IMR-90 (cell line): Measurements from ENCODE around the gene TMEM247. TPM values are rescaled to one million over a fixed set of nuclear protein-coding genes. Genes with fewer than 3 reads are reported as not detected.
A peak's percentile ranks its signal among the peaks of the same experiment; 100 is the strongest.

Source experiments
- ATAC-seq: fragments of 200-7000 bp; cut with Tn5 transposase; 2 replicates; pipeline ENCODE4 v1.9.1; 2020; ENCODE audit warnings: low read depth, mild to moderate bottlenecking, moderate library complexity
- BruUV-seq: library from RNA; stranded (reverse); fragments of 400-500 nt; replicated peaks from 2 replicates; lab custom pipeline; 2021; lab: Mats Ljungman, UMichigan
- CTCF ChIA-PET: fragments of 300-600 bp; formaldehyde crosslinking; extraction: SDS; loops from one replicate; lab custom pipeline; 2021; ENCODE audit warnings: antibody characterized with exemption; lab: Yijun Ruan, JAX
- POLR2A ChIA-PET: fragments of 300-600 bp; sonication (Branson Sonifier 250); formaldehyde crosslinking; loops from one replicate; lab custom pipeline; 2022; ENCODE audit warnings: antibody characterized with exemption; ENCODE audit not compliant: unreplicated experiment; lab: Charles Lee
- DNase-seq: peaks from one replicate; pipeline ENCODE4 v3.0.0; 2013
- H2AFZ ChIP-seq: replicated peaks from 2 replicates; pipeline ENCODE3; 2013; ENCODE audit warnings: low read length, mild to moderate bottlenecking; ENCODE audit not compliant: poor library complexity
- H2AK5ac ChIP-seq: 2 replicates; pipeline ENCODE4 v1.6.1; 2013; ENCODE audit warnings: low read depth, low read length, inconsistent platforms
- H2AK9ac ChIP-seq: replicated peaks from 2 replicates; pipeline ENCODE3; 2013; ENCODE audit warnings: mild to moderate bottlenecking, low read depth, low read length, moderate library complexity; ENCODE audit not compliant: poor library complexity
- H2BK120ac ChIP-seq: 2 replicates; pipeline ENCODE4 v1.6.1; 2013; ENCODE audit warnings: low read depth, low read length, inconsistent platforms
- H2BK15ac ChIP-seq: 3 replicates; pipeline ENCODE4 v1.6.1; 2013; ENCODE audit warnings: low read depth, low read length, inconsistent platforms
- H2BK20ac ChIP-seq: 2 replicates; pipeline ENCODE4 v1.6.1; 2013; ENCODE audit warnings: low read depth, mild to moderate bottlenecking, inconsistent platforms, low read length, moderate library complexity
- H2BK5ac ChIP-seq: 2 replicates; pipeline ENCODE4 v1.6.1; 2013; ENCODE audit warnings: mild to moderate bottlenecking, low read depth, low read length, inconsistent platforms; ENCODE audit not compliant: poor library complexity, severe bottlenecking
- H3K14ac ChIP-seq: replicated peaks from 2 replicates; pipeline ENCODE4 v1.6.1; 2013; ENCODE audit warnings: low read depth, low read length, inconsistent platforms
- H3K18ac ChIP-seq: 2 replicates; pipeline ENCODE4 v1.6.1; 2013; ENCODE audit warnings: low read depth, low read length, control low read depth
- H3K23ac ChIP-seq: 2 replicates; pipeline ENCODE4 v1.6.1; 2013; ENCODE audit warnings: low read depth, low read length, inconsistent platforms
- H3K27ac ChIP-seq: 2 replicates; pipeline ENCODE4 v1.5.1; 2013; ENCODE audit warnings: mild to moderate bottlenecking, control low read depth, low read length; ENCODE audit not compliant: insufficient read depth
- H3K27me3 ChIP-seq: 2 replicates; pipeline ENCODE4 v1.6.1; 2013; ENCODE audit warnings: low read length; ENCODE audit not compliant: control insufficient read depth, insufficient read depth
- H3K36me3 ChIP-seq: 2 replicates; pipeline ENCODE4 v1.6.1; 2013; ENCODE audit warnings: low read length, mixed read lengths; ENCODE audit not compliant: control insufficient read depth, insufficient read depth
- H3K4ac ChIP-seq: 2 replicates; pipeline ENCODE4 v1.6.1; 2013; ENCODE audit warnings: low read depth, low read length, inconsistent platforms
- H3K4me1 ChIP-seq: 2 replicates; pipeline ENCODE4 v1.6.1; 2013; ENCODE audit warnings: low read length, mixed read lengths; ENCODE audit not compliant: control insufficient read depth, insufficient read depth
- H3K4me2 ChIP-seq: 2 replicates; pipeline ENCODE4 v1.6.1; 2013; ENCODE audit warnings: low read depth, mild to moderate bottlenecking, control low read depth, low read length, moderate library complexity
- H3K4me3 ChIP-seq: 2 replicates; pipeline ENCODE4 v1.5.1; 2013; ENCODE audit warnings: low read depth, mild to moderate bottlenecking, control low read depth, low read length, moderate library complexity; ENCODE audit not compliant: insufficient read depth
- H3K56ac ChIP-seq: 2 replicates; pipeline ENCODE4 v1.6.1; 2013; ENCODE audit warnings: low read length, inconsistent platforms; ENCODE audit not compliant: insufficient read depth; ENCODE audit errors: extremely low read depth
- H3K79me1 ChIP-seq, 2 experiments: 2 replicates each; pipeline ENCODE4 v1.6.1; 2013; ENCODE audit warnings: low read length in 2 of 2, inconsistent platforms in 1 of 2, low read depth in 1 of 2
- H3K9ac ChIP-seq: 2 replicates; pipeline ENCODE4 v1.6.1; 2013; ENCODE audit warnings: low read depth, low read length, control low read depth
- H3K9me1 ChIP-seq: 2 replicates; pipeline ENCODE4 v1.6.1; 2013; ENCODE audit warnings: low read length, inconsistent platforms; ENCODE audit not compliant: insufficient read depth
- H3K9me3 ChIP-seq: 2 replicates; pipeline ENCODE4 v1.6.1; 2013; ENCODE audit warnings: low read length; ENCODE audit not compliant: control insufficient read depth, insufficient read depth
- H4K20me1 ChIP-seq: 2 replicates; pipeline ENCODE4 v1.6.1; 2013; ENCODE audit warnings: low read length, inconsistent platforms; ENCODE audit not compliant: insufficient read depth
- H4K5ac ChIP-seq: 2 replicates; pipeline ENCODE4 v1.6.1; 2013; ENCODE audit warnings: mild to moderate bottlenecking, low read depth, low read length, control low read depth
- H4K8ac ChIP-seq, 2 experiments: 2 replicates each; pipeline ENCODE4 v1.6.1; 2013; ENCODE audit warnings: low read depth in 2 of 2, low read length in 2 of 2, control low read depth in 1 of 2, inconsistent platforms in 1 of 2
- H4K91ac ChIP-seq: 2 replicates; pipeline ENCODE4 v1.6.1; 2013; ENCODE audit warnings: low read depth, low read length, inconsistent platforms; ENCODE audit not compliant: insufficient read depth
- CHD1 ChIP-seq: IDR thresholded peaks from 2 replicates; pipeline ENCODE4 v1.6.1; 2012; ENCODE audit warnings: low read depth, low read length, improper control_type of control experiment
- MAFK ChIP-seq: IDR thresholded peaks from 2 replicates; pipeline ENCODE4 v1.6.1; 2012; ENCODE audit warnings: low read depth, low read length, improper control_type of control experiment
- WGBS, 2 experiments: methylation state at CpG; one replicate each; pipeline versions ENCODE4 v1.1.5 to v1.1.7; 2013; ENCODE audit warnings: missing lambda C conversion rate in 2 of 2; ENCODE audit not compliant: insufficient read length in 1 of 2; ENCODE audit errors: extremely low coverage in 2 of 2; 5-methylcytosine and 5-hydroxymethylcytosine counted together
- dilution Hi-C: fragments of 300-500 bp; cut with HindIII; formaldehyde crosslinking; loops from one replicate; pipeline ENCODE4 v1.14.3; 2018; ENCODE audit warnings: low sequenced_read_pairs; ENCODE audit not compliant: unreplicated experiment
- in situ Hi-C: fragments of 300-500 bp; cut with MboI; formaldehyde crosslinking; loops from 3 replicates; pipeline ENCODE4 v1.14.3; 2019; ENCODE audit warnings: low sequenced_read_pairs, inconsistent platforms, mixed read lengths
- intact Hi-C: fragments of 100-400 bp; cut with micrococcal nuclease; formaldehyde crosslinking; loops from 2 replicates; pipeline ENCODE4 v1.10.0; 2022
- polyA plus RNA-seq, 3 experiments: library from polyadenylated mRNA; depleted of rRNA; stranded (reverse); fragments of >200 nt; gene quantifications; 2 replicates each; pipeline ENCODE4 v1.2.3, GENCODE V29; 2012; ENCODE audit warnings: low replicate concordance in 1 of 3
- total RNA-seq: library from RNA; depleted of rRNA; stranded (reverse); fragments of >200 nt; gene quantifications from 2 replicates; pipeline ENCODE4 v1.2.3, GENCODE V29; 2012

The TMEM247 gene
- total and polyA plus RNA-seq, 2 of the 4 experiments (the other 2 are of a cell fraction): not detected

DNA sequence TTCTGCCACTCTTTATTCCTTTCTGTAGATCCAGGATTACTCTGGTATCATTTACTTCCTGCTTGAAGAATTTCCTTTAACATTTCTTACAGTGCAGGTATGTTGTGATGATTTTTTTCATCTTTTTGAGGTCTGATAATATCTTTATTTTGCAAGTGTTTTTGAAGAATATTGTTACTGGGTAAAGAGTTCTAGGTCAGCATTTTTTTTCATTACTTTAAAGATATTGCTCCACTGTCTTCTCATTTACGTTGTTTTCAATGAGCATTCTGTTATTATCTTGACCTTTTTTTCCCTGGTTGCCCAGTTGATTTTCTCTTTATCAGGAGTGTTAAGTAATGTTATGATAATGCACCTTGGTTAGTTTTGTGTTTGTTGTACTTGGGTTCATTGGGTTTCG is 31.7 kb upstream of the TMEM247 start:
- CTCF ChIA-PET: no interaction called here
- WGBS, 2 experiments: no CpG with 5 or more reads among the region's 2 CpGs
- in situ Hi-C loops: no loop called here

More for the DNA sequence above, 31.7 kb upstream of the TMEM247 start:
- intact Hi-C loops: no loop called here
- no peak for ATAC-seq
- Histone ChIP-seq H3K23ac (no peak overlapping the region), H3K14ac (no peak overlapping the region), H3K27me3 (no peaks in the 10 kb centered on the region), H3K9me1 (no peaks in the 10 kb centered on the region; the same call in 1 of the 2 replicates), H3K79me1 (no peaks in the 10 kb centered on the region), H3K4me1 (peaks cover 17% of the 10 kb centered on the region), H3K36me3 (no peaks in the 10 kb centered on the region), H3K9me3 (0 out of 2 replicates have a peak, but pooled peaks cover 3% of the 10 kb centered on the region), H3K27ac (no peak overlapping the region), H3K4ac (no peak overlapping the region), H3K4me2 (no peak overlapping the region), H4K8ac (no peak overlapping the region), H2BK120ac (no peak overlapping the region), H4K91ac (no peak overlapping the region), H4K5ac (no peak overlapping the region), H2AK5ac (no peak overlapping the region), H2BK20ac (no peak overlapping the region), H3K9ac (no peak overlapping the region), H3K4me3 (no peak overlapping the region), H4K20me1 (no peaks in the 10 kb centered on the region), H2BK5ac (no peak overlapping the region), H2AK9ac (no peak overlapping the region), H3K56ac (no peak overlapping the region), H2BK15ac (no peak overlapping the region), H2AFZ (no peak overlapping the region), H3K18ac (no peak overlapping the region)
- dilution Hi-C loops: no loop called here
- POLR2A ChIA-PET: no interaction called here
- BruUV-seq: no TSS peak
- DNase-seq: no peak
- TF ChIP-seq MAFK (peak; percentile 45), CHD1 (no peak)
